IPS-11a (cell line): ENCODE data around the gene HIPK3.
"Not testable (repeated sequence)": the region's sequence is repeated elsewhere in the genome, so short reads cannot be mapped to it uniquely, and the experiment has no call there.

ENCODE experiments used
- H3K4me3 ChIP-seq: one replicate; pipeline ENCODE4 v1.5.1; 2013; ENCODE audit warnings: low read depth, low read length, control low read depth

Gene HIPK3

GRCh38 chr11:33350287-33350686 lies 93.1 kb downstream of the HIPK3 start:
- H3K4me3 ChIP-seq = no peak overlapping the region

- H3K4me3 ChIP-seq = no peak overlapping the region
These were observed 101.1 kb downstream of the HIPK3 start for GRCh38 chr11:33358150-33358831.

DNA sequence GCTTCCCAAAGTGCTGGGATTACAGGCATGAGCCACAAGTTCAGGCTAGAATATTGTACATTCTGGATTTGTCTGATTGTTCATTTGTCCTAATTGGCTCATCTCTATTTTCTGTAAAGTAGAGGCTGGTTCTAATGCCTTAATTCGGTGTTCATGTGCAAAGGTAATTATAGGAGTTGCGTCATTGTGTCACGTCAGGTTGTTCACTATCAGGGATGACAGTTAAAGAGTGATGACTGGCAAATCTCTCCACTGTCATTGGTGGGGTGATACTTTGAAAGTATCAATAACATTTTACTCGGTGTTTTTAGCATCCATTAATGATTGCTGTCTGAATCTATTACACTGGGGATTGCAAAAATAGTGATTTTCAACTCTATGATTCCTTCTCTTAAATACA lies 103.5 kb downstream of the HIPK3 start:
- H3K4me3 ChIP-seq = no peak overlapping the region

DNA sequence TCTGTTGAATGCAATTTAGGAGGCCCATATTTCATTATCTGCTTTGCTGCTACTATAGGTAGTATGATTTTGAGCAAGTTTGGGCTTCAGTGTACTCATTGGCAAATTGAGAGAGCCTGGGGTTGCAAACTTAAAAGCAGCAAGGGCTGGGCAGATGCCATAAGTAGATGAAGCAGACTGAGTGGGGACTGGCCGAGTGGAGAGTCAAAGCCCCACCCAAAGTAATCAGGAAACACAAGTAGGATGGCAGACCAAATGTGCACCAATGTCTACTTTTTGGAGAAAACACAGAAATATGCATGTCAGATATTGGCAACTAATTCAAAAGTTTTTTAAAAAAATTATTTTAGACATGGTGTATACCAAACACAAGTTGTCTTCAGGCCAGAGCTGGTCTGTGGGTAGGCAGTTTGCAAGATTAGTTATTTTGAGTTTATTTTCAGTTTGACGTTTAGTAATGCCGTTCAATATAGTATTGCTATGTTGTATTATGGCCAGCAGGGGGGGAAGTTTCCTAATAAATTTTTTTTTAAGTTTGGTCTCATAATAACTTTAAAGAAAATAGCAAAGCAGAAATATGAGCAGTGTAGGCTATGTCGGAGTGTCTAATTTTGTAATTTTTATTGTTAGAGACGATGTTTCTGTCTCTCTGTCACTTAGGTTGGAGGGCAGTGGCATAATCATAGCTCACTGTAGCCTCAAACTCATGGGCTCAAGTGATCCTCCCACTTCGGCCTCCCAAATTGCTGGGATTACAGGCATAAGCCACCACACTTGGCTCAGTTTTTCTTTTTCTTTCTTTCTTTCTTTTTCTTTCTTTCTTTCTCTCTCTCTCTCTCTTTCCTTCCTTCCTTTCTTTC lies 105.1 kb downstream of the HIPK3 start:
- H3K4me3 ChIP-seq = no peak overlapping the region

- H3K4me3 ChIP-seq = no peak overlapping the region
These were observed 109.7 kb downstream of the HIPK3 start for GRCh38 chr11:33366918-33367317.

DNA sequence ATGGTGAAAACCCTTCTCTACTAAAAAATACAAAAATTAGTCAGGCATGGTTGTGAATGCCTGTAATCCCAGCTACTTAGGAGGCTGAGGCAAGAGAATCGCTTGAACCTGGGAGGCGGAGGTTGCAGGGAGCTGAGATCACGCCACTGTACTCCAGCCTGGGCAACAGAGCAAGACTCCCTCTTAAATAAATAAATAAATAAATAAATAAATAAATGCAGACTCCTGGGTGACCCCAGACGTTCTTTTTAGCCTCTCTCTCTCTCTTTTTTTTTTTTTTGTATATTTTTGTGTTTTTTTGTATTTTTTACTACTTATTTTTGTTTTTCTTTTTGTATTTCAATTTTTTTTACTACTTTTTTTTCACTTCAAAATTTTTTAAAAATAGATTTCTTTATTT lies 111.3 kb downstream of the HIPK3 start:
- not testable (repeated sequence) for H3K4me3 ChIP-seq

DNA sequence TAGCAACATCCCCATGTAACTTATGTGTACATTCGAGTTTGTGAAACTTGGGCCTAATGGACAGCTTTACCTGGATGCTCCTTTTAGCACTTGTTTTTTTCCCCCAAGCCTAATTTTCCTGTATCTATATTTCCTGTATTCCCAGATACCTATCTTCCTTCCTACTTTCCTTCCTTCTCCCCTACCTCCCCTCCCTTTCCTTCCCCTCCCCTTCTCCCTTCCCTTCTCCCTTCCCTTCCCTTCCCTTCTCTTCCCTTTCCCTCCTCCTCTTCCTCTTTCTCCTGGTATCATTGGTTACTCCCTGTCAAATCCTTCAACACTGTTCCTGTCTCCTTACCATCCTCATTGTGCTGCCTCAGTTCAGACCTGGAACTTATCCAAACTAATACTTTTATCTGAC lies 111.8 kb downstream of the HIPK3 start:
- no peak overlapping the region for H3K4me3 ChIP-seq

- H3K4me3 ChIP-seq = no peak overlapping the region
These were observed 116.5 kb downstream of the HIPK3 start for GRCh38 chr11:33373636-33374035.

DNA sequence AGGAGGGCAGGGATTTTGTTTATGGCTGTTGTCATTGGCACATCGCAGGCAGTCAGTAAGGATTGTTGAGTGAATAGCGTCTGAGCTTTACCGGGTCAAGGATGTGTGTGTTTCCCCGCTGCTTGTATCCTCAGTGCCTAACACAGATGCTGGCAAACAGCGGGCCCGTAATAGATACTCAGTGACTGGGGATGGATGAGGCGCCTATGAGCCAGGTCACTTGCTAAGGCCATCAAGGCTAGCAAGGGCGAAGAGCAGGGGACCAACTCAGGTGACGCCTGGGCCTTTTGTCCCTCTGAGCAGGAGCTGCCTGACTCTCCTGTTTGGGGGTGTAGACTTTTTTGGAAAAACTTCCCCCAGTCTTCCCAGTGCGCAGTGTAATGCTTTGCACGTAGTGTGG lies 118.1 kb downstream of the HIPK3 start:
- H3K4me3 ChIP-seq = no peak overlapping the region

DNA sequence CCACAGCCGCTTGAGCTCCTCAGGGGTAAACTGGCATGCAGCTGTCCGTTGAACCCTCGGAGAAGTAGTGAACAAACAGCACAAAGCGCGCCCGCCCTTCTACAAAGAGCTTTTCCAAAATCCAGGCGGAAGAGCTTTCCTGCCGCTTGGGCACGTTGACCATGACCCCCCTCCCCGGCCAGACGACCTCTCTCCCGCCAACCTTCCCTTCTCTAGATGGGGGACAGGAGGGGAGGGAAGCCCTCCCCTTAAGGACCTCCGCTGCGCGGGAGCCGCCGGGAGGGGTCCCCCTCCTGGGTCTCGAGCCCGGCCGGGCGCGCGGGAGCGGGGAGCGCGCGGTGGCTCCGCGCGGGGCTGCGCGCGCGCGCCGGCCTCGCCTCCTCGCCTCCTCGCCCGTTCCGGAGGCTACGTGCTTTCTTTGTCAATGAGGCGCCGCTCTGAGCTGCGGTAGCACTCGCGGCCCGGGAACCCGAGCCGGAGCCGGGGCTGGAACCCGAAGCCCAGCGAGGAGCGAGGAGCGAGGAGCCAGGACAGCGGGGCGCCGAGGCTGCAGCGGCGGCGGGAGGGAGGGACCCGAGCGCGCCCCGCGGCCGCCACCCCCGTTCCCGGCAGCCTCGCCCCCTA lies 118.6 kb downstream of the HIPK3 start, which contains the start of gene KIAA1549L:
KIAA1549L (plus strand) TSS at position 421 of the 624 bp plus-strand sequence.
- peak within 1 kb of the TSS; percentile 38 for H3K4me3 ChIP-seq

GRCh38 chr11:33376331-33377310 lies 119.4 kb downstream of the HIPK3 start:
- peak overlapping the region; percentile 38 for H3K4me3 ChIP-seq

DNA sequence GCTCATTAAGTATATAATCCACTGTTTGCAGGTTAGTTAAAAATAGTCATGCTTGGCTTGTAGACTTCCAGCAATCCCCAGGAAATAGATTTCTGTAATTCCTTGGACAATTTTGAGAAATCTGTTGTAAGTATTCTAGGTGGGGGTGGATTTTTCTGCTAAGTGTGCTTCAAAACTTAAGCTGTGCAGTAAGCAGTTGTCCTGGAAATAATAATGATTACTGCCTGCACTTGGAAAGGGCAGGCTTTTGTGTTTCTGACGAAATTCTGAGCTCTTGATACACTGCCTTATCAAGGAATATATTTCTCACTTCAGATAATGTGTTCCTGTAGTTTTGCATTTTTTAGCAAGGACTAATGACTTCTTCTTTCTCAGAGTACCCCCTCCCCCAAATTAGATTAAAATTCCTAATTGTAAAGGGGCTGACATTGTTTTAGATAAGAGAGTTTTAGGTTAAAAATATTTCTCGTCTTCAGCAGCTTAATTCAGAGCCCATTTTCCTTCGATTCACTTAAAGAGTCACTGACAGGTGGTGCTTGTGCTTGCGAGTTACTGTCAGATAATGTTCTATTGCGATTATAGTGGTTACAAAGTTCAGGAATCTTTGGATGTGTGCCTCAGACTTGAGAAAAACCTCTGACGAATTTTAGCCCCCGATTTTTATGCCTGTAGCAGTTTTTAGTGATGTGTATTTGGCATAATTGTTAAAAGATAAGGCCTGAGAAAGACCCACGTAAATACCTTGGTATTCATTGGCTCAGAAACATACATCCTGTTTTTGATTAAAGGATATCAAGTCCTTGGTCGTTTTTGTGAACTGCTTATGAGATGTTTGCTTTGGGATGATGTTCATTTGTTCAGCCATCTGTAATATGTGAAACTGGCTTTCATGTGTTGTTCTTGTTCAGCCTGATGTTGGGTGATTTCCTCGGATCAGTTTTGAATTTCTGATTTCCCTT lies 120.5 kb downstream of the HIPK3 start:
- H3K4me3 ChIP-seq = no peak overlapping the region

DNA sequence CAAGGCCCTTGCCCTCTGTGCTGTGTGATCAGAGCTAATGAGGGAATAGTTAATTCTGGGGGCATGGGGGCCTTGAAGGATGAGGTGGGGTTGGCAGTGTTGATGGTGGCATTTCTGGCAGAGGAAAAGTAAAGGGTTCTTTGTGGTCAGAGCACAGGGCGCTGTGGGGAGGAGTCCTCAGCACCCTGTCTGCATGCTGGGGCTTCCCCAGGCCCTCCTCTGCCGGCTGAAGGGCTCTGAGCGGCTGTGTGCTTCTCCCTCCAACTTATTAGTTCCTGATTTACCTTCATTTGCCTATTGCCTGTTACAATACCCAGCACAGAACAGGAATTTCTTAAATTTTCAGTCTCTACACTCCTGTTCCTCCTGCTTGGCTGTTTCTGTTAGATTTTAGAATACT lies 122.8 kb downstream of the HIPK3 start:
- H3K4me3 ChIP-seq = no peak overlapping the region

DNA sequence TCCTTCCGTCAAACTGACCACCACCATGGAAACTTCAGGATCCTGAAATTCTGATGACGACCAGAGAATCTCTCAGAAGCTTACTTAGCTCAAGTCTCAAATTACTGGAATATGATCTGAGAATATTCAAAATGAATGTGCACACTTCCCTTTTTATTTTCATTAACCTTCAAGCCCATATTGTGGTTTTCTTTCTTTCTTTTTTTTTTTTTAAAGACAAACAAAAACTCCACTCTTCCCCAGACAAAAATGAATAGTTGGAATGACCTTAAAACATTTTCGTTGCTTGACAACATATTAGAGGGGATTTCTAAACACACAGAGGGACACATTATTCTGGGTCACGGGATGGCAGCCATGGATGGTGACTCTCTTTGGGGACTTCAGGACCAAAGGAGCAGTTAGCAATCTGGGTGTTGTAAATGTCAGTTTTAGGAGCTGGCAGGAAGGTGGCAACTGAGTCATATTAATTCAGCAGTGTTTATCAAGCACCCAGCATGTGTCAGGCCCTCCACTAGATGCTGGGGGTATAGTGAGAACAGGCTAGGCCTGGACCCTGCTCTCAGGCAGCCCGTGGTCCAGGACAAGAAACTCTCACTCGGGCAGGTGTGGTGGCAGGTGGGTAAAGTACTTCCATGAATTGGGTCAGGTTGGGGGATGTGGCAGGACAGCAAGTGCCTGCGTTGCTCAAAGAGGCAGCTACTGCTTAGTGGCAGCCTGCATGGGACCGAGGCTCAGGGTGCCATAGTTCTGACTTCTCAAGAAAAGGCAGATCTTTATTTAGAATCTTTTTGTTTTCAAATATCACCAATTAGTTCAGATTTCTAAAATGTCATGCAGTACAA lies 126.1 kb downstream of the HIPK3 start:
- no peak overlapping the region for H3K4me3 ChIP-seq

DNA sequence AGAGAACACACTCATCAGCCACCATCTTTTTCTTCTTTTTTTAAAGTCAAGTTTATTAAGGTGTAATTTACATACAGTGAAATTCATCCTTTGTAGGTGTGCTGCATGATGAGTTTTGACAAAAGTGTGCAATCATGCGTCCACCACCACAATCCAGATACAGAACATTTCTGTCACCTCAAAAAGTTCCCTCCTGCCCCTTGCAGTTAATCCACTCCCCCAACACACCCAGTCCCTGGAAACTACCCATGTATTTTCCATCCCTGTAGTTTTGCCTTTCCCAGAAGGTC lies 126.7 kb downstream of the HIPK3 start:
- no peak overlapping the region for H3K4me3 ChIP-seq

GRCh38 chr11:33384220-33384619 lies 127.0 kb downstream of the HIPK3 start:
- no peak overlapping the region for H3K4me3 ChIP-seq

- no peak overlapping the region for H3K4me3 ChIP-seq
These were observed 130.4 kb downstream of the HIPK3 start for GRCh38 chr11:33387581-33387980.

DNA sequence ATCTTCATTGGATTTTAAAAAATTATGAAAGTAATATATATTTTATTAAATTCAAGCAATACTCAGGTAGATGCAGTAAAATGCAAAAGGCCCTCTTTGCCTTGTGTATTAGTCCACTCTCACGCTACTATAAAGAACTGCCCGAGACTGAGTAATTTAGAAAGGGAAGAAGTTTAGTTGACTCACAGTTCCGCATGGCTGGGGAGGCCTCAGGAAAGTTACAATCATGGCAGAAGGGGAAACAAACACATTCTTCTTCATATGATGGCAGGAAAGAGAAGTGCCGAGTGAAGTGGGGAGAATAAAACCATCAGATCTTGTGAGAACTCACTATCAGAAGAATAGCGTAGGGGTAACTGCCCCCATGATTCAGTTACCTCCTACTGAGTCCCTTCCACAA lies 130.8 kb downstream of the HIPK3 start:
- no peak overlapping the region for H3K4me3 ChIP-seq
